GM03348 (cell line): ENCODE results near the gene JAK2.

Experiments used
- DNase-seq: peaks from one replicate; pipeline ENCODE4 v3.0.0; 2012; ENCODE audit warnings: low spot score

The JAK2 gene

DNA sequence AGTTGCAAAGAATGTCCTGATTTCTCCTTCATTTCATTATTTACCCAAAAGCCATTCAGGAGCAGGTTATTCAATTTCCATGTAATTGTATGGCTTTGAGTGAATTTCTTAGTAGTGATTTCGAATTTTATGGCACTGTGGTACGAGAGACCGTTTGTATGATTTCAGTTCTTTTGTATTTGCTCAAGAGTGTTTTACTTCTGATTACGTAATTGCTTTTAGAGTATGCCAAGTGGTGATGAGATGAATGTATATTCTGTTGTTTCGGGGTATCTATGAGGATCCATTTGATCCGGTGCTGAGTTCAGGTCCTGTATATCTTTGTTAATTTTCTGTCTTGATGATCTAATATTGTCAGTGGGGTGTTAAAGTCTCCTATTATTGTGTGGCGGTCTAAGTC is 159.1 kb downstream of the JAK2 start:
- DNase-seq = no peak

DNA sequence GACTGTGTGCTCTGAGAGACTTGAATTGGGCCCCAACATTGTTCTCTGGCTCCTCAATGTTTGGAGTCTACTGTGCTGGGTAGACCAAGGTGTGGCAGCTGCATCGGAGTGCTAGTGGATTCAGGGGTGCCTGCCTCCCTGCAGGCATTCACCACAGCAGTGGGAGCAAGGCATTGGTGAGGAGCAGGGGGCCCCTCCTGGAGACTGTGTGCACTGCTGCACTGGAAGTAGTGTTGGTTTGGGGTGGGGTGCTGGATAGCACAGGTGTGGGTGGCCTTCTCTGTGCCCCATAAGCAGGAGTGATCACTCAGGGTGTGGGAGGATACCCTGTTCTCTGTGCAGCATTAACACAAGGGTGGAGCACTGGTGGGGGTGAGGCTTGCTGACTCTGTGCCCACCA is 161.2 kb downstream of the JAK2 start:
- no peak for DNase-seq
